GM10847 (cell line): ENCODE results near the gene FGA.

Experiments
- POLR2A ChIP-seq: IDR thresholded peaks from 2 replicates; pipeline ENCODE4 v1.6.1; 2011; ENCODE audit not compliant: insufficient read length; ENCODE audit errors: extremely low read depth

The FGA gene

GRCh38 chr4:154612472-154613414 is 22.2 kb upstream of the FGA start, which contains the start of gene FGG:
FGG (minus strand) TSS chr4:154612656; CDS start chr4:154612609, 47 bp downstream.
- no peak for TF ChIP-seq POLR2A

GRCh38 chr4:154611833-154612232 is 21.3 kb upstream of the FGA start:
- no peak for TF ChIP-seq POLR2A

- TF ChIP-seq POLR2A = no peak
Measured at GRCh38 chr4:154610582-154610981, 20.0 kb upstream of the FGA start.

DNA sequence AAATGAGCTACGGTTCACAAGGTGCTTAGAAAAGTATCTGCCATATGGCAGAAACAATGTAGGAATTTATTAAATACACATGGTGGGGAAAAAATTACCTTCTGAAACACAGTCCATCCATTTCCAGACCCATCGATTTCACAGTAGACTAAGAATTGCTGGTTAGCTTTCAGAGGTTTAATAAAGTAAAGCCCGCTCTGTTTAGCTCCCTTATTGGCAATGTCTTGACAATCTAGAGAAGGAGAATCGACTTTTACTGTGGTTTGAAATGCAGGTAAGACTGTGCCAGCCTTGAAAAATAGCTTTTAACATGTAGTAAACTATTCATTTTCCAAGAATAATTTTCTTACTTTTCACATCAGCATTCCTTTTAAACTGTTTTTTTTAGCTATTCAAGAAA is 19.0 kb upstream of the FGA start:
- no peak for TF ChIP-seq POLR2A

GRCh38 chr4:154608361-154609252 is 18.1 kb upstream of the FGA start:
- TF ChIP-seq POLR2A = no peak

GRCh38 chr4:154606728-154607723 is 16.5 kb upstream of the FGA start:
- TF ChIP-seq POLR2A = no peak

DNA sequence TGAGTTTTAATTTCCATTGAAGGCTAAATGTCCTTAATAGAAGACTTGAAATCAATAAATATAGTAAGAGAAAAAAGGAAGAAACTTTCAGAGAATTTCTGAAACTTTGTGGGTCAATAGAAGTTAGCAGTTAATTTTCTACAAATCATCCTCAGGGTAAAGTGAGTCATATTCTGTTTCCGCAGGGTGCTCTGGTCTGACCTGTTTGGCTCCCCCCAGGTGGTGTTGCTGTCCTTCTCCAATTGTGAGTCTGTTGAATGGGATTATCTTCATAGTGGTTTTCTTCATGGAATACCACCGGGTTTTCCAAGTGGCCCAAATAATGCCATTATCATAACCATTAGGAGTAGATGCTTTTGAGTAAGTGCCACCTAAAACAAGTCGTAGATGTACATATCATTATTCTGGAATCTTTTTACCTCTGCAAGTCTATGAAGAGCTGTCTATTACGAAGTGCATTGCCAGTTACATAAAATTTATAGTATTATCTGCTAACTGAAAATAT is 14.2 kb upstream of the FGA start:
- no peak for TF ChIP-seq POLR2A

DNA sequence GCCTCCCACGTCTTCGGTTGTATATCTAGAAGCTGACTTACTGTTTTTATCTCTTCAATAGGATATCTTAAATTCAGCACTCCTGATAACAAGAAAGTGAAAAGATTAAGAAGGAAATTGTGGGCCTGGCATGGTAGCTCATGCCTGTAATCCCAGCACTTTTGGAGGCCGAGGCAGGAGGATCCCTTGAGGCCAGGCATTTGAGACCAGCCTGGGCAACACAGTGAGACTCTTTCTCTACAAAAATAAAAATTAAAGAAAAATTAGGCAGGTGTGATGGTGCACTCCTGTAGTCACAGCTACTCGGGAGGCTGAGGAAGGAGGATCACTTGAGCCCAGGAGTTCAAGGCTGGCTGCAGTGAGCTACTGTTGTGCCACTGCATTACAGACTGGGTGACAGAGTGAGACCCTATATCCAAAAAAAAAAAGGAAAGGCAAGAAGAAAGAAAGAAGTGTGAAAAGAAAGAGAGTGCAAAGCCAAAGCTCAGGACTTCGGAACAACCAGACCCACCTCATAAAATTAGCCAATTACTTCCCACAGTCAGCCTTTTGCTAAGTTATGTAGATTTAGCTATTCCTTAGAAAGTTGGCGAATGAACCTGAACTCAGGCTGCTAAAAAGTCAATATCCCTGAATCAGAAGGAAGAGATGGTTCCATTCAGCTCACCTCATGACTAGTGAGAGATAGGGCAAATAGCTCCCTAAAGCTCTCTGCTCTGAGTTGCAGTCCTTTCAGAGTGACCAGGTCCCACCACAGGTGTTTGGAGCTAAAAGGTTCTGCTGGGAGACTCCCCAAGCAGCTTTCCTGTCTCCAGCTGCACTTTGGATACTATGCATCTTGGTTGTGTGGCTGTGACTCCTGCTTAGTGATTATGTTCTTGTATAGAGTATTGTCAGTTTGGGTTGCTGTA is 12.7 kb upstream of the FGA start:
- TF ChIP-seq POLR2A = no peak

DNA sequence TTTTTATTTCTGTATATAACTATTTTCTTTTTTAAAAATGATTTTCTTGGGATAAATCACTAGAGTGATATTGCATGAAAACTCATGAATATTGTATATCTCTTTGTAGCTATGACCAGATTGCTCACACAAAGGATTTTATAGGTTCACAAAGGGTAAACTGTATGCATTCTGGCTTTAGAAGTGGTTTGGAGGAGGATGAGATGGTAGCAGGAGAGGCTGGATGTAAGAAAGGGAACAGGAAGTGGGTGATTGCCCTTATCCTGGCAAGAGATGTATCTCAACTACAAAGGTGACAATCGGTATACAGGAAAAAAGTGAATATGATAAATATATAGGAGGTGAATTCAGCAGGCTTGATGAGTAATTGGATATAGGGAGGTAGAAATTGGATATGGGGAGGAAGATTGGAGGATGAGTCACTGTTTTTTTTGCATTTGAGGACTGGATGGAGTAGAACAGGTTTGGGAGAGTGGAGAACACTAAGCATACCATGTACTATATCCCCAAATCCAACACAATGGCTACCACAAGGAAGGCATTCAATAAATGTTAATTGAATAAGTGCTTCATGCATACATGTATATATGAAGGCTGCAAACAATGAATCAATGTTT is 12.0 kb upstream of the FGA start:
- TF ChIP-seq POLR2A = no peak

GRCh38 chr4:154597798-154598774 is 7.5 kb upstream of the FGA start:
- TF ChIP-seq POLR2A = no peak

DNA sequence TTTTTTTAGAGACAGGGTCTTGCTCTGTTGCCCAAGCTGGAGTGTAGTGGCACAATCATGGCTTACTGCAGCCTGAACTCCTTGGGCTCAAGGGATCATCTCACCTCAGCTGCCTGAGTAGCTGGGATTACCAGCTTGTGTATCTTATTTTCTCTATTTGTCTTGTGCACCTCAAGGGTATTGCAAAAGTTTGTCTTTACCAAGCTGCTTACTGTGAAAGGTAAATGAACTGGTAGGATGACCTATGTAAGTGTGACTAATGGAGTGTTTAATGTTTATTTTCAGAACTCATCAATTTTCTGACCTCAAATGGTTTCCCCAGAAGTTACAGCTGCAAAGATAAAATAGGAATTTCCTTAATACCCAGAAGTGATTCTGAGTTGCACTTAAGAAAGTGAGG is 5.3 kb upstream of the FGA start:
- no peak for TF ChIP-seq POLR2A

DNA sequence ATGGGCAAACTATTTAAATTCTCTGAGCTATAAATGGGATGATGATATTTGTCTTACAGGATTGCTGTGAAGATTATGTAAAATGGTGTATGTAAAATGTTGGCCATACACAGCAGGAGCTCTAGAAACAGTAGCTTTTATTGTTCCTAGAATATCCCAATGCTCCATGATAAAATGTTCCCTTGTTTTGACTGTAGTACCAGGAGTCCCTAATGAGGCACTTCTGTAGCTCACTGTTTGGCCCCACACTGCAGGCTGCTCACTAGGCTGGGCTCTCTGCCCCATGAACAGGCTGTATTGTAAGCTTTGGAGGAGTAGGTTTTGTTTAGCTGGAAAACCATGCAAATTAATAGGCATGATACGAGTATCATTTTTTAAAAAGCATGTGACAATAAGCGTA is 3.3 kb upstream of the FGA start:
- TF ChIP-seq POLR2A = no peak
